WI38 (cell line): ENCODE results near the gene PSD.

ENCODE experiments used
- H3K4me3 ChIP-seq: 2 replicates; pipeline ENCODE4 v1.5.1; 2011; ENCODE audit warnings: low read depth, mild to moderate bottlenecking, control low read depth, low read length
- TF ChIP-seq, protein P1 (sequence below): IDR thresholded peaks from 2 replicates; pipeline ENCODE4 v1.5.1; 2012; ENCODE audit warnings: low read depth, mild to moderate bottlenecking, control low read depth, low read length

PSD gene

DNA sequence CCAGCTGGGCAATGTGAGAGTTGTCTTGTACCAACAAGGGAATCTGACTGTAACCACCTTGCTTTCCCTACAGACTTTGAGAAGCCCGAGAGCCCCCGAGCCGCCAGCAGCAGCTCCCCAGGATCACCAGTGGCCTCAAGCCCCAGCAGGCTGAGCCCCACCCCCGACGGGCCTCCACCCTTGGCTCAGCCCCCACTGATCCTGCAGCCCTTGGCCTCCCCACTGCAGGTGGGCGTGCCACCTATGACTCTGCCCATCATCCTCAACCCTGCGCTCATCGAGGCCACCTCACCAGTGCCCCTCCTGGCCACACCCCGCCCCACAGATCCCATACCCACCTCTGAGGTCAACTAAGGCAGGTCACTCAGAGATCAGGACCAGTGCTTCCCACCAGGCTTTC, 36.6 kb downstream of the PSD start:
- H3K4me3 ChIP-seq = no peak overlapping the region
- TF ChIP-seq, protein P1, sequence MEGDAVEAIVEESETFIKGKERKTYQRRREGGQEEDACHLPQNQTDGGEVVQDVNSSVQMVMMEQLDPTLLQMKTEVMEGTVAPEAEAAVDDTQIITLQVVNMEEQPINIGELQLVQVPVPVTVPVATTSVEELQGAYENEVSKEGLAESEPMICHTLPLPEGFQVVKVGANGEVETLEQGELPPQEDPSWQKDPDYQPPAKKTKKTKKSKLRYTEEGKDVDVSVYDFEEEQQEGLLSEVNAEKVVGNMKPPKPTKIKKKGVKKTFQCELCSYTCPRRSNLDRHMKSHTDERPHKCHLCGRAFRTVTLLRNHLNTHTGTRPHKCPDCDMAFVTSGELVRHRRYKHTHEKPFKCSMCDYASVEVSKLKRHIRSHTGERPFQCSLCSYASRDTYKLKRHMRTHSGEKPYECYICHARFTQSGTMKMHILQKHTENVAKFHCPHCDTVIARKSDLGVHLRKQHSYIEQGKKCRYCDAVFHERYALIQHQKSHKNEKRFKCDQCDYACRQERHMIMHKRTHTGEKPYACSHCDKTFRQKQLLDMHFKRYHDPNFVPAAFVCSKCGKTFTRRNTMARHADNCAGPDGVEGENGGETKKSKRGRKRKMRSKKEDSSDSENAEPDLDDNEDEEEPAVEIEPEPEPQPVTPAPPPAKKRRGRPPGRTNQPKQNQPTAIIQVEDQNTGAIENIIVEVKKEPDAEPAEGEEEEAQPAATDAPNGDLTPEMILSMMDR = no peak

GRCh38 chr10:102379383-102379782, 39.2 kb downstream of the PSD start:
- H3K4me3 ChIP-seq = no peak overlapping the region
- TF ChIP-seq, protein P1 = no peak

GRCh38 chr10:102376901-102377300, 41.7 kb downstream of the PSD start:
- TF ChIP-seq, protein P1 = no peak
- no peak overlapping the region for H3K4me3 ChIP-seq

DNA sequence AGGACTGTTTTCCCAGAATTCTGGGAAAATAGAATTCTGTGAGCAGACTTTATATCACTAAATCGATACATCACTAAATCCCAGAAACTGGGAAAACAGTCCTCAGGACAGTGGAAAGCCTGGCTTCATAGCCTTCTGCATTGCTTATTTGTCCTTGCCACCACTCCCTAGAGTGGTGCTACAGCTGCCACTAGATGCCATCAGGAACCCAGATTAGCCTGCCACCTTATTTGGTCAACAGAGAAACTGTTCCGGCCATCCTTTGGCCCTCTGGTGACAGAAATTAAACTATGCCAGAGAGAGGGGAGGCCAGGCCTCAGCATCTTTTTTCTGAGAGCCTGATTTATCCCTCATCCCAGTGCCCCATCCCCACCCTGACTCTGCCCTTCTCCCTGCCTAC, 42.7 kb downstream of the PSD start:
- no peak overlapping the region for H3K4me3 ChIP-seq
- TF ChIP-seq, protein P1 = no peak

DNA sequence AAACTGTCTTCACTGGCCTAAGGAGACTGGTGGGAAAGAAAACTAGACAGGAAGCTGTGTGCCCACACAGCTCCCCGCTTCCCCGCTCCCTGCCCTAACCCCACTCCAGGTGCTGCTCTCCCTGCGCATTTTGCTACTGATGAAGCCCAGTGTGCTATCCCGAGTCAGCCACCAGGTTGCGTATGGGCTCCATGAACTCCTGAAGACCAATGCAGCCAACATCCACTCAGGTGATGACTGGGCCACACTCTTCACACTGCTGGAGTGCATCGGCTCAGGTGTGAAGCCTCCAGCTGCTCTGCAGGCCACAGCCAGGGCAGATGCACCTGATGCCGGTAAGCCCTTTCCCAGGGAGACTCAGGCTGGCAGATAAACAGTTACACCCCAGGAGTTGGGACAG, 43.3 kb downstream of the PSD start:
- TF ChIP-seq, protein P1 = no peak
- H3K4me3 ChIP-seq = no peak overlapping the region

- no peak overlapping the region for H3K4me3 ChIP-seq
- TF ChIP-seq, protein P1 = no peak
Measured at GRCh38 chr10:102371295-102371694, 47.3 kb downstream of the PSD start.

- TF ChIP-seq, protein P1 = no peak
- no peak overlapping the region for H3K4me3 ChIP-seq
Measured at GRCh38 chr10:102368077-102368476, 50.5 kb downstream of the PSD start.
